ENCODE results near the gene CTAGE15.
"Not testable (repeated sequence)": the region's sequence is repeated elsewhere in the genome, so short reads cannot be mapped to it uniquely, and the experiment has no call there.

GRCh38 chr7:143606088-143606487, 34.5 kb downstream of the CTAGE15 start:
- not testable (repeated sequence) for TF ChIP-seq CTCF (IDR thresholded peaks at IDR 0.05); EZH2 (IDR thresholded peaks at IDR 0.05; ENCODE audit: borderline replicate concordance, insufficient read depth, low read depth, low read length, poor library complexity, severe bottlenecking)
